Left ventricle myocardium inferior (tissue), 1 donor: ENCODE data around the gene JTB. TPM values are rescaled to one million over a fixed set of nuclear protein-coding genes. Genes with fewer than 3 reads are reported as not detected.
"Not testable (repeated sequence)": the region's sequence is repeated elsewhere in the genome, so short reads cannot be mapped to it uniquely, and the experiment has no call there.

ENCODE experiments used
- DNase-seq: peaks from one replicate; pipeline ENCODE4 v3.0.0-alpha.2; 2020
- H3K27ac ChIP-seq: fragments of 200-600 bp; replicated peaks from 2 replicates; pipeline ENCODE4 v1.8.0; 2021
- H3K27me3 ChIP-seq: fragments of 200-600 bp; 2 replicates; pipeline ENCODE4 v1.8.0; 2021; ENCODE audit warnings: low read depth
- H3K36me3 ChIP-seq: fragments of 200-600 bp; 2 replicates; pipeline ENCODE4 v1.8.0; 2021
- H3K4me1 ChIP-seq: fragments of 200-600 bp; 2 replicates; pipeline ENCODE4 v1.8.0; 2021
- H3K4me3 ChIP-seq: fragments of 200-600 bp; 2 replicates; pipeline ENCODE4 v1.8.0; 2021; ENCODE audit warnings: mild to moderate bottlenecking, moderate library complexity
- H3K9me3 ChIP-seq: fragments of 200-600 bp; replicated peaks from 2 replicates; pipeline ENCODE4 v1.8.0; 2021
- CTCF ChIP-seq: fragments of 200-600 bp; IDR thresholded peaks from 2 replicates; pipeline ENCODE4 v1.8.0; 2021; ENCODE audit warnings: antibody characterized with exemption, mild to moderate bottlenecking, borderline replicate concordance
- intact Hi-C: fragments of 100-400 bp; cut with micrococcal nuclease; formaldehyde crosslinking; loops from one replicate; pipeline ENCODE4 v1.11.0; 2022
- total RNA-seq: library from RNA; stranded (reverse); fragmentation: NEBNext Ultra II Directional; extraction: Animal tissue kit (Norgen Biotek cat#: 25700); gene quantifications from one replicate; pipeline ENCODE4 v1.2.1, GENCODE V29; 2021
- donor health status: DM: no; HTN: yes; CAD: no; lungs with severe emphysema.

Gene JTB
- total RNA-seq, 1 donor from 2014 or later: 75.8 TPM

DNA sequence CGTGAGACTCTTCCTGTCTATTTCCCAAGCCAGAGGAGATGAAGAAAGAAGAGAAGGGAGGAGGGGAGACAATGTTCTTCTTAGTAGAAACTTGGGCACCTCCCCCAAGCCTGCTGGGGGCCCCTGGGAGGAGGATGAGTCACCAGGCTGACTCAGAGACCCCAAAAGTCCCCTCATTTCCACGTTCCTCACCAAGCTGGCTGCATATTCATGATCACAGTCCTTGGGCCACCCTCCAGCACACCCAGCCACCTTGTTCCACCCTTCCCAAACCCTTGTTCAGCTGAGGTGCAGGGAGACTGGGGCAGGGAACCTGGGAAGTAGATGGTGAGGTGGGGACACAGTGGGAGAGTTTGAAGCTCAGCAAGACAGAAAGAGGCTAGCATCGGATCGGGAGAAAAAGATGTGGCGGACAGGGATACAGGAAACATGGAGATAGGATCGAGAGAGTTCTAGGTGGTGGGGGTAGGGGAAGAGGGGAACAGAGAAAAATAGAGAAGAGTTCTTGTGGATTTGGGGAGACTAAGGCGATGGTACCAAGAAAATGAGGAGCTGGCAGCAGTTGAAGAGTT is 8.0 kb upstream of the JTB start:
- DNase-seq: no peak
- Histone ChIP-seq H3K27me3 (no peaks in the 10 kb centered on the region), H3K27ac (peak overlapping the region; percentile 91), H3K4me1 (peaks cover 37% of the 10 kb centered on the region), H3K36me3 (peaks cover 12% of the 10 kb centered on the region), H3K9me3 (no peaks in the 10 kb centered on the region), H3K4me3 (peak overlapping the region; percentile 74)
- intact Hi-C loops: loop anchor here (10.0 kb wide), 2 partner anchors 191 to 311 kb away; partner anchors contain the start of genes ILF2 and NPR1
- TF ChIP-seq CTCF: no peak

DNA sequence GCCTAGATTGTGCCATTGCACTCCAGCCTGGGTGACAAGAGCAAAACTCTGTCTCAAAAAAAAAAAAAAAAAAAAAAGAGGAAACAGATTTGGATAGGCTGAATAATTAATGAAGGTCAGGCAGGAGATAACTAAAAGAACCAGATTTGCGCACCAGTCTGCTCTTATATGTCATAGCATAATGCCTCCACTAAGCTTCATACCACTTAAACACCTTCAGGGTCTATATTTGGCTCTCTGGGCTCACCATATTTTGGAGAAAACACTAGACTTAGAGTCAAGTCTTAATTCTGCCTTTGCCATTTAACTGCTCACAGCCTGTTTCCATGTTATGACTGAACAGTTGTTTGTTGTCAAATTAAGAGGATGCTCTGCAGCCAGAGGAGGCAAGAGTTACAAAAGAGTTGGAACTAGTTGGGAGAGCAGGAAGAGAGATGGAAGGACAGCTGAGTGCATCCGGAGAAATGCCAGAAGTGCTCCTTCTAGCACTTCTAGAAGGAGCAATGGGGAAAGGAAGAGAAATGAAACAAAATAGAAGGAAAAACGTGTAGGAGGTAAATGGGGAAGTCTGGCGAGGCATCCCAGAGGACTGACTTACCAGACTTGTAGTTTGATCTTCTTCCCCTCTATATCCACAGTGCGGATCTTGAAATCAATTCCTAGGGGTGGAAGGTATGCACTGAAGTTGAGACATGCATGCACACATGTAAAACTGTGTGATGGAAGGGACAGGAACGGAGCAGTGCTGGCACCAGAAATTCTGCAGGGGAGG is 6.8 kb upstream of the JTB start:
- H3K9me3 ChIP-seq: no peaks in the 10 kb centered on the region
- no peak for DNase-seq
- no peaks in the 10 kb centered on the region for H3K27me3 ChIP-seq
- H3K36me3 ChIP-seq: peaks cover 12% of the 10 kb centered on the region
- H3K4me1 ChIP-seq: peaks cover 32% of the 10 kb centered on the region
- H3K27ac ChIP-seq: peak overlapping the region; percentile 91
- TF ChIP-seq CTCF: no peak
- intact Hi-C loops: loop anchor here (10.0 kb wide), 2 partner anchors 190 to 310 kb away; partner anchors contain the start of genes ILF2 and NPR1
- peak overlapping the region; percentile 74 for H3K4me3 ChIP-seq

GRCh38 chr1:153981735-153982134 is 4.3 kb upstream of the JTB start:
- peak overlapping the region; percentile 25 for H3K27ac ChIP-seq

DNA sequence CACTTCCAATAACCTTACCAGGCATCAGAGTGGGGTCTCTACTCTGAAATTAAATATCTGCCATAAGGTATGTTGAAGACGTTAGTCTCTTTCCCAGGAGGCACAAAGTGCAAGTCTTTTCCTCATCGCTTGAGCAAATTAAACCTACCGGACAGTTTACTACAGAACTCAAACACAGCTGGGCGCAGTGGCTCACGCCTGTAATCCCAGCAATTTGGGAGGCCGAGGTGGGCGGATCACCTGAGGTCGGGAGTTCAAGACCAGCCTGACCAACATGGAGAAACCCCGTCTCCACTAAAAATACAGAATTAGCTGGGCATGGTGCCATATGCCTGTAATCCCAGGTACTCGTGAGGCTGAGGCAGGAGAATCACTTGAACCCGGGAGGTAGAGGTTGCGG is 1.6 kb upstream of the JTB start:
- H3K36me3 ChIP-seq: peaks cover 36% of the 10 kb centered on the region
- peaks cover 41% of the 10 kb centered on the region for H3K4me1 ChIP-seq

More at GRCh38 chr1:153981735-153982134, 4.3 kb upstream of the JTB start:
- H3K27me3 ChIP-seq, DNase-seq, H3K4me3 ChIP-seq, H3K9me3 ChIP-seq: not testable (repeated sequence)
- Histone ChIP-seq H3K36me3 (peaks cover 12% of the 10 kb centered on the region), H3K4me1 (peaks cover 53% of the 10 kb centered on the region)
- intact Hi-C loops: loop anchor here (10.0 kb wide), 2 partner anchors 187 to 307 kb away; partner anchors contain the start of genes ILF2 and NPR1

GRCh38 chr1:153978274-153978909 is 918 bp upstream of the JTB start:
- H3K9me3 ChIP-seq: no peaks in the 10 kb centered on the region
- H3K4me1 ChIP-seq: peaks cover 37% of the 10 kb centered on the region
- intact Hi-C loops: no loop called here
- H3K36me3 ChIP-seq: peaks cover 40% of the 10 kb centered on the region
- peak overlapping the region; percentile 94 for H3K27ac ChIP-seq
- H3K4me3 ChIP-seq: peak overlapping the region; percentile 87
- DNase-seq: no peak
- no peaks in the 10 kb centered on the region for H3K27me3 ChIP-seq
- no peak for TF ChIP-seq CTCF

More for the DNA sequence above, 1.6 kb upstream of the JTB start:
- H3K9me3 ChIP-seq, intact Hi-C loops, H3K27me3 ChIP-seq, H3K27ac ChIP-seq, H3K4me3 ChIP-seq, DNase-seq: not testable (repeated sequence)

DNA sequence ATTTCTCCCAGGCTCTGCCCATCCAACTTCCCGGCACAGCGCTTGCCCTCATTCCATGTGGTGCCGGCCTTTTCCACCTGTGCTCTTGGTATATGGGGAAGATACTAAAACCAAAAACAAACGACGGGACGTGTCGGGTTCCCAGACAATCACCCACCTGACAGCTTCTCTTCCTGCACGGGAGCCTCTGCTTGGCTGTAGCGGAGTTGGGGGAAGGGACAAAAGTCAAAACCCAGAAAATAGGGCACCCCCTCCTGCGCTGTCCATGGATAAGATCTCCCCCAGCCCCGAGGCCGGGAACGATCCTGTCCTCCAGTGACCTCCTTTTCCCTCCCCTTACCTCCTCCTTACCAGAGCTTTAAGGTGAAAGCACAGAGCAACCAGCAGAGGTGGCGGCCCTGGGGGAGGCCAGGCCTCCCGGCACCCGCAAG is 640 bp downstream of the JTB start:
- Histone ChIP-seq H3K27me3 (no peaks in the 10 kb centered on the region), H3K4me3 (peak overlapping the region; percentile 87), H3K4me1 (peaks cover 37% of the 10 kb centered on the region), H3K9me3 (no peaks in the 10 kb centered on the region), H3K36me3 (peaks cover 36% of the 10 kb centered on the region), H3K27ac (peak overlapping the region; percentile 94)
- intact Hi-C loops: no loop called here
- DNase-seq: no peak
- no peak for TF ChIP-seq CTCF
